HG02884 (cell line): ENCODE measurements around the gene ATRX.
"Not testable (repeated sequence)": the region's sequence is repeated elsewhere in the genome, so short reads cannot be mapped to it uniquely, and the experiment has no call there.

Experiments used
- ATAC-seq: cut with Tn5 transposase; IDR thresholded peaks from one replicate; pipeline ENCODE4 v1.9.1; 2021; ENCODE audit warnings: mild to moderate bottlenecking, moderate library complexity; ENCODE audit not compliant: unreplicated experiment

Gene ATRX

DNA sequence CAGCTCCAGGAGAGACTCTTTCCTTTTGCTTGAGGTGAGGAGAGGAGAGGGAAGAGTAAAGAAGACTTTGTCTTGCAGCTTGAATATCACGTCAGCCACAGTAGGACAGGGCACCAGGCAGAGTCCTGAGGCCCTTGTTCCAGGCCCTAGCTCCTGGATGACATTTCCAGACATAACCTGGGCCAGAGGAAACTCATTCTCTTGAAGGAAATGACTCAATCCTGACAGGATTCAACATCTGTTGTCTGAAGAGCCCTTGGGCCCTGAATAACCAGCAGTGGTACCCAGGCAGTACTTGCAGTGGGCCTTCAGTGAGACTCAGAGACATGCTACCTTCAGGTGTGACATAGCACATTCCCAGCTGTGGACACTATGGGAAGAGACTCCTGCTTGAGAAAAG lies 276.0 kb downstream of the ATRX start:
- ATAC-seq, result no peak

DNA sequence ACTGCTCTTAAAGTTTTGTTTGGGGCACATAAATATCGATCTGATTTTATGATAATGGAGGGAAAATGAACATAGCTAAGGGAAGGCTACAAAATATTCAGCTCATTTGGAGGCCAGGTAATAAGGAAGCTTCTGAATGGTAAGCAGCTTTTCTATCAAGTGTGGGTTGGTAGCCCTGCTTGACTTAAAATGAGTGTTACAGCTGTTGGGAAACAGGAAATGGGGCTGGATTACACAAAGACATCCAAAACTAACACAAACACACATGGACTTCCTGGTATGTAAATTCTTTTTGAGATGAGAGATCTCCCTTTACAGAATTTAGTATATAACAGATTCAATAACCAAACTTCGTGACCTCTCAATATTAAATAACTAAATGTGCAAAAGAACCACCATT lies 280.8 kb downstream of the ATRX start:
- no peak for ATAC-seq

DNA sequence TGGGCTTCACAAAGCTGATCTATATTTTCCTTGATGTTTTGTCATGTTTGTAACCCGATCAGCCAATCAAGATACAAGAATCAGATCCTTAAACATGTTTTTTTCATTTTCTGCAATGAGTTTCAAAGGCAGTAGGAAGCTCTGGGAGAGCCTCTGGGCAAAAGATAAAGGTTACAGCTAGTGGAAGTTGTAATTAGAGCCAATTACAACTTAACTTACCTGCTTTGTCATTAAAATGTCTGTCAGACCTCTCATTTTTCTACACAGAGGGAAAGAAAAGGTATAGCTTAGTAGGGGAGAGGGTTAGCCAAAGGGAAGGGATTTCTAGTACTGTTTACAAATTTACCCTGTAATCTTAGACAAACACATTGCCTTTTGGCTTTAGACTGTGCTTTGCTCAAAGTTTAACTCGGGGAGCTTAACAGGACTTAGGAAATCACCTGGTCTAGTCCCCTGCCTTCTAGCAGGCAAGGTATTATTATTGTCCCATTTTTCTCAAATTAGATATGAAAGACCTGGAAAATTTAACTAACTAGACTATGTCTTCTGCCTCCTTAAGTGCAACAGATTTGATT lies 283.0 kb downstream of the ATRX start:
- ATAC-seq, result no peak

DNA sequence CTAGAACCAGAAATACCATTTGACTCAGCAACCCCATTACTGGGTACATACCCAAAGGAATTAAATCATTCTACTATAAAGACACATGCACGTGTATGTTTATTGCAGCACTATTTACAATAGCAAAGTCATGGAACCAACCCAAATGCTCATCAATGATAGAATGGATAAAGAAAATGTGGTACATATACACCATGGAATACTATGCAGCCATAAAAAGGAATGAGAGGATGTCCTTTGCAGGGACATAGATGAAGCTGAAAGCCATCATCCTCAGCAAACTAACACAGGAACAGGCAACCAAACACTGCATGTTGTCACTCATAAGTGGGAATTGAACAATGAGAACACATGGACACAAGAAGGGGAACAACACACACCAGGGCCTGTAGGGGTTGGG lies 285.9 kb downstream of the ATRX start:
- not testable (repeated sequence) for ATAC-seq

DNA sequence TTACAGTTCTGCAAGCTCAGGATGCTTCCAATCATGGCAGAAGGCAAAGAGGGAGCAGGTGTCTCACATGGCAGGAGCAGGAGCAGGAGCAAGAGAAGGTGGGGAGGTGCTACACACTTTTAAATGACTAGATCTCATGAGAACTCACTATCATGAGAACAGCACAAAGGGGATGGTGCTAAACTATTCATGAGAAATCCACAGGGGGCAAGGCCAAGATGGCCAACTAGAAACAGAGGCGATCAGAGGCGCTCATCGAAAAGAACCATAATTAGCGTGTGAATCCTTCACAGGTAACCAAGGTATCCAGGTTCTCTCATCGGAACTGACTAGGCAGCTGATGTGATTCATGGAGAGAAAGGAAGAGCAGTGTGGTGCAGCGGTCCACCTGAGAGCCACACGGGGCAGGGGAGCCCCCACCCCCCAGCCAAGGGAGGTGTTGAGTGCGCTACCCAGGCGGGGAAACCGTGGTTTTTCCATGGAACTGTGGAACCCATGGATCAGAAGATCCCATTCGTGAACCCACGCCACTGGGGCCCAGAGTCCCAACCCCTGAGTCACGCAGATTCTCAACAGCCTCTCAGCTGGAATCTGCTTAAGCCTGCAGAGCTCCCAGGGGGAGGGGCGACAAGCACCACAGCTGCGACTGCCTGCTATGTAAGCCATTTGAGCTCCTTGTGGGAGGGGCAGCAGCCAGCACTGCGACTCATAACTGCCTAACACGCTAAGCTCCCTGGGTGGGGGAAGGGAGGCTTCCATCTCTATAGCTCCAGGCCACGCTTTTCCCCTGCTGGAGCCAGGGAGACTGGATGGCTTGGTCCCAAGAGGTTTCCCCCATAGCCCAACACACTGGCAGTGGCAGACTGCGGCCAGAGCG lies 292.1 kb downstream of the ATRX start:
- ATAC-seq, result no peak

DNA sequence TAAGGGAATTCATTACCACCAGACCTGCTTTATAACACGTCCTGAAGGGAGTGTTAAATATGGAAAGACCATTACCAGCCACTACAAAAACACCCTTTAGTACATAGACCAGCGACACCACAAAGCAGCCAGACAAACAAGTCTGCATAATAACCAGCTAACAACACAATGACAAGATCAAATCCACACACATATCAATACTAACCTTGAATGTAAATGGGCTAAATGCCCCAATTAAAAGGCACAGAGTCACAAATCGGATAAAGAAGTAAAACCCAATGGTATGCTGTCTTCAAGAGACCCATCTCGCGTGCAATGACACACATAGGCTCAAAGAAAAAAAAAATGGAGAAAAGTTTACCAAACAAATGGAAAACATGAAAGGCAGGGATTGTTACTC lies 302.0 kb downstream of the ATRX start:
- ATAC-seq, result no peak

DNA sequence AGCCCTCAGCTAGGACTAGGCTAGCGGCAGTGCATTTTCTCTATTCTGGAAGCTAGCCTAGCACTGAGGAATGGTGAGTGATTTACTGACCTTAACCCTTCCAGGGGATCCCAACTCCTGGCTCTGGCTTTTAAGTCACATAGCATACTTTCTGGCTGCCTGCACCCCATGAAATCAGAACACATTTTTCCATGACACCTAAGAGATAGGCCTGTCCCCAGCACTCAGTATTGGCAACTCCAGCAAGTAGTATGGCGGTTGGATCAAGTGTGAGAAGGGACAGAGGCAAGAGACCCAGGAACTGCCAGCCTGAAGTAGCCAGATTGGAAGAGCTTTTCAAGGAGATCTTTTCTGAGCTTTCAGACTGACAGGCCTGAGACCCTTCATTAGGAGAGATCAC lies 330.6 kb downstream of the ATRX start:
- ATAC-seq, result no peak
